ENCODE measurements around the gene GSTT4.
"Not testable (repeated sequence)": the region's sequence is repeated elsewhere in the genome, so short reads cannot be mapped to it uniquely, and the experiment has no call there.

- TF ChIP-seq POLR2A, CTCF (IDR thresholded peaks at IDR 0.05): not testable (repeated sequence)
Measured at GRCh38 chr22:23966568-23966967, 38.7 kb downstream of the GSTT4 start, which contains the start of gene DDTL.

Data from body of pancreas (tissue), 4 donors.